ENCODE measurements around the gene MTRF1.

DNA sequence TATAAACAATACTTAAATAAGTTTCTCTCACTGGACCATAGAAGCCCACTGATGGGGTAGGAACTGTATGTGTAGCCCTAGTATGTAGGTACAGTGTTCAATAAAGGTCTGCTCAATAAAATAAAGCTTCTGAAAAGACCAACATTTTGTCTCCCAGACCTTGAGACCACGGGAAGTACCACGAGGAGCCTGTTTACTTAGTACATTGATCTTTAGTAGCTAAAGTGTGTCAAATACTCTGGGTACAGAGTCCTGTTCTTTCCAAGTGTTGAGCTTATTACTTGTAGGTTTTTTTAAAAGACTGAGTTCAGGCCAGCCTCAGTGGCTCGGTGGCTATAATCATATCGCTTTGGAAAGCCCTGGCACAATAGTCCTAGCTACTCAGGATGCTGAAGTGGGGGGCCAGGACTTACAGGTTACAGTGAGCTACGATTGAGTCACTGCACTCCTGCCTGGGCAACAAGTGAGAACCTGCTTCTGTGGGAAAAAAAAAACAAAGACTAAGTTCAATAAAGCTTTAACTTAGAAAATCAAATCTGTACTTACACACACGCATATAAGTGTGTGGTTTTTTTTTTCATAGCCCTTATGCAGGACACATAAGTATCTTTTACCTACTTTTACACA lies 3.4 kb downstream of the MTRF1 start:
- TF ChIP-seq, protein P1, sequence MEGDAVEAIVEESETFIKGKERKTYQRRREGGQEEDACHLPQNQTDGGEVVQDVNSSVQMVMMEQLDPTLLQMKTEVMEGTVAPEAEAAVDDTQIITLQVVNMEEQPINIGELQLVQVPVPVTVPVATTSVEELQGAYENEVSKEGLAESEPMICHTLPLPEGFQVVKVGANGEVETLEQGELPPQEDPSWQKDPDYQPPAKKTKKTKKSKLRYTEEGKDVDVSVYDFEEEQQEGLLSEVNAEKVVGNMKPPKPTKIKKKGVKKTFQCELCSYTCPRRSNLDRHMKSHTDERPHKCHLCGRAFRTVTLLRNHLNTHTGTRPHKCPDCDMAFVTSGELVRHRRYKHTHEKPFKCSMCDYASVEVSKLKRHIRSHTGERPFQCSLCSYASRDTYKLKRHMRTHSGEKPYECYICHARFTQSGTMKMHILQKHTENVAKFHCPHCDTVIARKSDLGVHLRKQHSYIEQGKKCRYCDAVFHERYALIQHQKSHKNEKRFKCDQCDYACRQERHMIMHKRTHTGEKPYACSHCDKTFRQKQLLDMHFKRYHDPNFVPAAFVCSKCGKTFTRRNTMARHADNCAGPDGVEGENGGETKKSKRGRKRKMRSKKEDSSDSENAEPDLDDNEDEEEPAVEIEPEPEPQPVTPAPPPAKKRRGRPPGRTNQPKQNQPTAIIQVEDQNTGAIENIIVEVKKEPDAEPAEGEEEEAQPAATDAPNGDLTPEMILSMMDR (conservative IDR thresholded peaks at IDR 0.05; ENCODE audit: low read length) = no peak
- no peak for TF ChIP-seq EZH2phosphoT487 (IDR thresholded peaks at IDR 0.05; ENCODE audit: borderline replicate concordance, low read depth, low read length)
